Central memory CD8-positive, alpha-beta T cell (primary cell): ENCODE results near the gene CUZD1.

Experiments
- ATAC-seq: fragments of 150-1000 bp; cut with Tn5 transposase; replicated peaks from 2 replicates; pipeline ENCODE4 v1.10.0; 2022; ENCODE audit warnings: mild to moderate bottlenecking, moderate FRiP score, moderate number of reproducible peaks; ENCODE audit not compliant: poor library complexity, severe bottlenecking; ENCODE audit errors: extremely low read depth
- DNase-seq, 2 donors: peaks; one replicate each; pipeline ENCODE4 v3.0.0; 2021; ENCODE audit warnings: low spot score in 2 of 2
- H3K27ac Mint-ChIP-seq: one replicate; pipeline ENCODE4 v1.8.0; 2022; ENCODE audit warnings: low read depth, mild to moderate bottlenecking, moderate library complexity, mixed read lengths
- H3K27me3 Mint-ChIP-seq: one replicate; pipeline ENCODE4 v1.8.0; 2022; ENCODE audit warnings: mixed read lengths
- H3K36me3 Mint-ChIP-seq: one replicate; pipeline ENCODE4 v1.8.0; 2022; ENCODE audit warnings: mild to moderate bottlenecking, moderate library complexity, mixed read lengths; ENCODE audit not compliant: insufficient read depth
- H3K4me1 Mint-ChIP-seq: one replicate; pipeline ENCODE4 v1.8.0; 2022; ENCODE audit warnings: mixed read lengths
- H3K4me3 Mint-ChIP-seq: one replicate; pipeline ENCODE4 v1.8.0; 2022; ENCODE audit warnings: mild to moderate bottlenecking, moderate library complexity, mixed read lengths
- H3K9me3 Mint-ChIP-seq: one replicate; pipeline ENCODE4 v1.8.0; 2022; ENCODE audit warnings: mixed read lengths

The CUZD1 gene

GRCh38 chr10:122850705-122851640, 5.3 kb upstream of the CUZD1 start:
- DNase-seq (no peak), ATAC-seq (no peak)
- Mint-ChIP-seq H3K4me3 (no peak overlapping the region), H3K36me3 (peaks cover 22% of the 10 kb centered on the region), H3K9me3 (no peaks in the 10 kb centered on the region), H3K27me3 (no peaks in the 10 kb centered on the region), H3K27ac (no peak overlapping the region), H3K4me1 (peaks cover 10% of the 10 kb centered on the region)

GRCh38 chr10:122849900-122850605, 4.4 kb upstream of the CUZD1 start:
- Mint-ChIP-seq H3K27me3 (no peaks in the 10 kb centered on the region), H3K27ac (no peak overlapping the region), H3K9me3 (no peaks in the 10 kb centered on the region), H3K4me1 (peaks cover 3% of the 10 kb centered on the region), H3K36me3 (peaks cover 16% of the 10 kb centered on the region), H3K4me3 (no peak overlapping the region)
- ATAC-seq (no peak), DNase-seq (no peak)

GRCh38 chr10:122849090-122849489, 3.4 kb upstream of the CUZD1 start:
- Mint-ChIP-seq H3K4me1 (no peaks in the 10 kb centered on the region), H3K4me3 (no peak overlapping the region), H3K9me3 (no peaks in the 10 kb centered on the region), H3K27me3 (no peaks in the 10 kb centered on the region), H3K27ac (no peak overlapping the region), H3K36me3 (peaks cover 16% of the 10 kb centered on the region)
- ATAC-seq (no peak), DNase-seq (no peak)

GRCh38 chr10:122847782-122848604, 2.3 kb upstream of the CUZD1 start:
- ATAC-seq, result no peak
- no peaks in the 10 kb centered on the region for H3K27me3 Mint-ChIP-seq
- H3K4me1 Mint-ChIP-seq, result no peaks in the 10 kb centered on the region
- H3K4me3 Mint-ChIP-seq, result no peak overlapping the region
- H3K27ac Mint-ChIP-seq, result no peak overlapping the region
- no peak for DNase-seq
- H3K36me3 Mint-ChIP-seq, result peaks cover 15% of the 10 kb centered on the region
- no peaks in the 10 kb centered on the region for H3K9me3 Mint-ChIP-seq

- Mint-ChIP-seq H3K9me3 (no peaks in the 10 kb centered on the region), H3K4me1 (no peaks in the 10 kb centered on the region), H3K27ac (no peak overlapping the region), H3K36me3 (peaks cover 2% of the 10 kb centered on the region), H3K27me3 (no peaks in the 10 kb centered on the region), H3K4me3 (no peak overlapping the region)
- no peak for DNase-seq
- no peak for ATAC-seq
Measured at GRCh38 chr10:122844146-122844545, 1.5 kb downstream of the CUZD1 start.

- no peak overlapping the region for H3K27ac Mint-ChIP-seq
- DNase-seq (no peak), ATAC-seq (no peak)
- no peaks in the 10 kb centered on the region for H3K4me1 Mint-ChIP-seq
- H3K9me3 Mint-ChIP-seq, result no peaks in the 10 kb centered on the region
- no peak overlapping the region for H3K4me3 Mint-ChIP-seq
- H3K27me3 Mint-ChIP-seq, result no peaks in the 10 kb centered on the region
- H3K36me3 Mint-ChIP-seq, result peaks cover 16% of the 10 kb centered on the region
Measured at GRCh38 chr10:122841569-122841968, 4.1 kb downstream of the CUZD1 start.

GRCh38 chr10:122839505-122839904, 6.2 kb downstream of the CUZD1 start:
- Mint-ChIP-seq H3K4me1 (no peaks in the 10 kb centered on the region), H3K9me3 (no peaks in the 10 kb centered on the region), H3K27ac (no peak overlapping the region), H3K36me3 (peaks cover 16% of the 10 kb centered on the region), H3K27me3 (no peaks in the 10 kb centered on the region), H3K4me3 (no peak overlapping the region)
- no peak for ATAC-seq
- no peak for DNase-seq

GRCh38 chr10:122838880-122839279, 6.8 kb downstream of the CUZD1 start:
- no peak overlapping the region for H3K4me3 Mint-ChIP-seq
- H3K27ac Mint-ChIP-seq, result no peak overlapping the region
- H3K4me1 Mint-ChIP-seq, result no peaks in the 10 kb centered on the region
- peaks cover 18% of the 10 kb centered on the region for H3K36me3 Mint-ChIP-seq
- ATAC-seq (no peak), DNase-seq (no peak)
- no peaks in the 10 kb centered on the region for H3K9me3 Mint-ChIP-seq
- no peaks in the 10 kb centered on the region for H3K27me3 Mint-ChIP-seq

GRCh38 chr10:122835908-122836307, 9.7 kb downstream of the CUZD1 start:
- Mint-ChIP-seq H3K4me1 (no peaks in the 10 kb centered on the region), H3K27ac (no peak overlapping the region), H3K36me3 (peaks cover 32% of the 10 kb centered on the region), H3K9me3 (no peaks in the 10 kb centered on the region), H3K27me3 (no peaks in the 10 kb centered on the region), H3K4me3 (no peak overlapping the region)
- ATAC-seq (no peak), DNase-seq (no peak)

- peaks cover 21% of the 10 kb centered on the region for H3K36me3 Mint-ChIP-seq
- no peak for ATAC-seq
- H3K4me3 Mint-ChIP-seq, result no peak overlapping the region
- no peaks in the 10 kb centered on the region for H3K4me1 Mint-ChIP-seq
- H3K27me3 Mint-ChIP-seq, result peaks cover under 1% of the 10 kb centered on the region
- no peaks in the 10 kb centered on the region for H3K9me3 Mint-ChIP-seq
- H3K27ac Mint-ChIP-seq, result no peak overlapping the region
- DNase-seq, result no peak
Measured at GRCh38 chr10:122830965-122831353, 14.7 kb downstream of the CUZD1 start.

- peaks cover 6% of the 10 kb centered on the region for H3K27me3 Mint-ChIP-seq
- H3K36me3 Mint-ChIP-seq, result peaks cover 21% of the 10 kb centered on the region
- ATAC-seq (no peak), DNase-seq (no peak)
- no peaks in the 10 kb centered on the region for H3K9me3 Mint-ChIP-seq
- H3K4me1 Mint-ChIP-seq, result no peaks in the 10 kb centered on the region
- H3K4me3 Mint-ChIP-seq, result no peak overlapping the region
- H3K27ac Mint-ChIP-seq, result no peak overlapping the region
Measured at GRCh38 chr10:122830273-122830964, 15.2 kb downstream of the CUZD1 start.

GRCh38 chr10:122829454-122829853, 16.2 kb downstream of the CUZD1 start:
- no peaks in the 10 kb centered on the region for H3K4me1 Mint-ChIP-seq
- ATAC-seq, result no peak
- H3K27ac Mint-ChIP-seq, result no peak overlapping the region
- no peak overlapping the region for H3K4me3 Mint-ChIP-seq
- peaks cover 19% of the 10 kb centered on the region for H3K36me3 Mint-ChIP-seq
- H3K27me3 Mint-ChIP-seq, result peaks cover 16% of the 10 kb centered on the region
- H3K9me3 Mint-ChIP-seq, result no peaks in the 10 kb centered on the region
- no peak for DNase-seq
